ENCODE results near the gene UBE2L6. TPM values are rescaled to one million over a fixed set of nuclear protein-coding genes. Genes with fewer than 3 reads are reported as not detected.

Gene UBE2L6
- total RNA-seq, 1 experiment from 2014 or later = 40.3 TPM

DNA sequence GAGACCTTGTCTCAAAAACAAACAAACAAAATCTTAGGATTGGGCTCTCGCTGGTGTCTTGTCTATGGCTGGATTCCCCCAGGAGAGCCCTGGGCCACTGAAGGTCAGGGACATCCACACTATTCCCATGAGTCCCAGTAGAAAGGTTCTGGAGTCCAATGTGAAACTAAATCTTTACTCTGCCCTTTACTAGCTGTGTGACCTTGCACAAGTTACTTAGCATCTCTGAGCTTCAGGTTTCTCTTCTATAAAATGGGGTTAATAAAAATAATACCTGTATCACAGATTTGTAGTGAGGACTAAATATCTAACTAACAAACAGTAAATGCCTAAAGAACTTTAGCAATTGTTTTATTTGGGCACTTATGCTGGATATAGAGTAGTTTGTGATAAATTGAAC, 61.0 kb downstream of the UBE2L6 start:
- DNase-seq (ENCODE audit: low spot score) = no peak
- in situ Hi-C loops (cut with HindIII; ENCODE audit: low sequenced_read_pairs) = no loop called here

DNA sequence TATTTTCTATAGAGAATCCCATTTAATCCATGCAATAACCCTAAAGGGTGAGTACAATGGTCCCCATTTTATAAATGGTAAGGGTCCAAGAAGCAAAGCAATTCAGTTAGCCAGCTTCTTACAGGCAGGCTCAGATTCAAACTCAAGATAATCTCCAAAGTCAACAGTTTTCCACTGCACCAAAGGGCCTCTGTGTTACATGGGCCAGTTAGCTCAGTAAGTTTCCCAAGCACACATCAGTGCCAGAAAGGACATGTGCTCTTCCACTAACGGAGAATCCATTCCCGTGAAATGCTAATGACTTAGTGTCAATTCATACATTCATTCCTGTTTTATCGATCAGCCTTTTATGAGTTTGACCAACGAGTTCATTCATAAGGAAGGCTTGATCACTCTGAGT, 63.0 kb downstream of the UBE2L6 start:
- no peak for DNase-seq (ENCODE audit: low spot score)
- in situ Hi-C loops (cut with HindIII; ENCODE audit: low sequenced_read_pairs) = no loop called here

DNA sequence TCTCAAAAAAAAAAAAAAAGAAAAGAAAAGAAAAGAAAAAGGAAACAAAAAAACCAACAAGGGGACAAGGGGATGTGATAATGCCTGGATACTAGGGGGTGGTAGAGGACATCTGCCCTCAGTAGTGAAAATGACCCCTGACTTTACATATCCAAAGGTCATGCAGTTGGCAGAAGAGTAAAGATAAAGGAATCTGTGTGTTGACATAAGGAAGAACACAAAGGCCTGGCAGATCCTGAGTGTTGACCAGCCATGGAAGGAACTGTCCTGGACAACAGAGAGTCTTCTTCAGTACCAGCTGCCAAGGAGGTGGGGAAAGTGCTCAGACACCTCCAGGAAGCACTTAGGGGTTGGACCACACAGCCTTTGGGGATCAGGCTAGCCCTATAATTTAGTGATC, 64.6 kb downstream of the UBE2L6 start:
- in situ Hi-C loops (cut with HindIII; ENCODE audit: low sequenced_read_pairs) = no loop called here
- no peak for DNase-seq (ENCODE audit: low spot score)

DNA sequence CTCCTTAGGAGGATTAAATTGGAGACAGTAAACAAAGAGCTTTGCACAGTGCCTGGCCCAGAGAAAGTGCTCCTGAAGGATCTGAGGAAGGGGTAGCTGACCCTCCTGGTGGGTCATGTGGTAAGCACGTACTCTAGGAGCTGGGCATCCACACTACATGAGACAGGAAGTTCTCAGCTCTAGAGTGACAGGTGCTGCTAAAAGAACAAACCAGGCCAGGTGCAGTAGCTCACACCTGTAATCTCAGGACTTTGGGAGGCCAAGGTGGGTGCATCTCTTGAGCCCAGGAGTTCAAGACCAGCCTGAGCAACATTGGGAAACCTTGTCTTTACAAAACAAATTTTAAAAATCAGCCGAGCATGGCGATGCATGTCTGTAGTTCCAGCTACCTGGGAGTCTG, 65.1 kb downstream of the UBE2L6 start:
- in situ Hi-C loops (cut with HindIII; ENCODE audit: low sequenced_read_pairs) = no loop called here
- no peak for DNase-seq (ENCODE audit: low spot score)

DNA sequence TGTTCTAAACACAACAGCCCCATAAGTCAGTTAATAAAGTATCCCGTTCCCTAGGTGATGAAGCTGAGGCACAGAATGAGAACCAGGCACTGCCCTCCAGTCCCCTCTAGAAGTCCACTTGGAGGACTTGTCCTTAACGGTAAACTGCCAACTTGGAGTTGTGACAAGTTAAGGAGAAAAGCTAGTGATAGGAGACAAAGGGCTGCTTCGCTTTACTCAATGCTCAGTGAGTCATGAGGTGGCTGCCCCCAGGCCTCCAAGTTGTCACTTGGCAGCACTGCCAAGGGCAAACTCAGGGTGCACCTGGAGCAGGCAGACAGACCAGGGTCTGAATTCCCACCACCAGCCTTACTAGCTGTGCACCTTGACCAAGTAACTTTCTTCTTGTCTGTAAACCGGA, 65.5 kb downstream of the UBE2L6 start:
- in situ Hi-C loops (cut with HindIII; ENCODE audit: low sequenced_read_pairs) = no loop called here
- no peak for DNase-seq (ENCODE audit: low spot score)

Other genes with a start within 250 kb of the UBE2L6 start
- gene TNKS1BP1, start 242.7 kb downstream of the UBE2L6 start, total RNA-seq (2014; rRNA removed; shearing (Covaris generic)) = 36.0 and 46.3 TPM in 2 replicates
- 194 and 208 TPM in 2 replicates for gene SSRP1, start 231.8 kb downstream of the UBE2L6 start, total RNA-seq (2014; rRNA removed; shearing (Covaris generic))
- gene P2RX3, start 229.3 kb downstream of the UBE2L6 start, total RNA-seq (2014; rRNA removed; shearing (Covaris generic)) = 7.1 and 11.4 TPM in 2 replicates
- gene PRG3, start 186.5 kb downstream of the UBE2L6 start, total RNA-seq (2014; rRNA removed; shearing (Covaris generic)) = not detected in 2 replicates
- gene PRG2, start 177.0 kb downstream of the UBE2L6 start, total RNA-seq (2014; rRNA removed; shearing (Covaris generic)) = not detected in 2 replicates
- gene SLC43A3, start 140.6 kb downstream of the UBE2L6 start, total RNA-seq (2014; rRNA removed; shearing (Covaris generic)) = not detected in 2 replicates
- 2.9 TPM in 1 of 2 replicates, not detected in the other for gene RTN4RL2, start 107.1 kb downstream of the UBE2L6 start, total RNA-seq (2014; rRNA removed; shearing (Covaris generic))
- gene SLC43A1, start 52.0 kb downstream of the UBE2L6 start, total RNA-seq (2014; rRNA removed; shearing (Covaris generic)) = 8.8 and 15.1 TPM in 2 replicates
- 36.2 and 53.0 TPM in 2 replicates for gene TIMM10, start 36.9 kb downstream of the UBE2L6 start, total RNA-seq (2014; rRNA removed; shearing (Covaris generic))
- gene SMTNL1, start 30.1 kb downstream of the UBE2L6 start, total RNA-seq (2014; rRNA removed; shearing (Covaris generic)) = not detected in 2 replicates
- gene SERPING1, start 30.0 kb upstream of the UBE2L6 start, total RNA-seq (2014; rRNA removed; shearing (Covaris generic)) = 22.3 and 22.8 TPM in 2 replicates
- 2.1 TPM in 1 of 2 replicates, not detected in the other for gene YPEL4, start 82.2 kb upstream of the UBE2L6 start, total RNA-seq (2014; rRNA removed; shearing (Covaris generic))
- gene CLP1, start 90.1 kb upstream of the UBE2L6 start, total RNA-seq (2014; rRNA removed; shearing (Covaris generic)) = 30.5 and 33.9 TPM in 2 replicates
- 46.5 and 49.0 TPM in 2 replicates for gene ZDHHC5, start 100.4 kb upstream of the UBE2L6 start, total RNA-seq (2014; rRNA removed; shearing (Covaris generic))
- gene MED19, start 144.5 kb upstream of the UBE2L6 start, total RNA-seq (2014; rRNA removed; shearing (Covaris generic)) = 28.9 and 40.7 TPM in 2 replicates
- 104 and 145 TPM in 2 replicates for gene TMX2, start 144.9 kb upstream of the UBE2L6 start, total RNA-seq (2014; rRNA removed; shearing (Covaris generic))
- gene SELENOH, start 173.8 kb upstream of the UBE2L6 start, total RNA-seq (2014; rRNA removed; shearing (Covaris generic)) = 184 and 229 TPM in 2 replicates
- not detected in 2 replicates for gene BTBD18, start 184.1 kb upstream of the UBE2L6 start, total RNA-seq (2014; rRNA removed; shearing (Covaris generic))
- gene CTNND1, start 194.1 kb upstream of the UBE2L6 start, total RNA-seq (2014; rRNA removed; shearing (Covaris generic)) = 33.5 and 47.7 TPM in 2 replicates

Measured in G401 (cell line).